Mesendoderm (in vitro differentiated cells): Measurements from ENCODE around the gene GYPC.
A peak's percentile ranks its signal among the peaks of the same experiment; 100 is the strongest.
"Not testable (repeated sequence)": the region's sequence is repeated elsewhere in the genome, so short reads cannot be mapped to it uniquely, and the experiment has no call there.

Experiments used
- DNase-seq: peaks from one replicate; pipeline ENCODE4 v3.0.0; 2013
- H2AK5ac ChIP-seq: 2 replicates; pipeline ENCODE4 v1.6.1; 2013; ENCODE audit warnings: low read length, inconsistent platforms
- H2BK120ac ChIP-seq: 2 replicates; pipeline ENCODE4 v1.6.1; 2013; ENCODE audit warnings: low read depth, mild to moderate bottlenecking, low read length, moderate library complexity, mixed read lengths
- H2BK15ac ChIP-seq: replicated peaks from 2 replicates; pipeline ENCODE4 v1.6.1; 2013; ENCODE audit warnings: low read depth, mild to moderate bottlenecking, moderate library complexity
- H2BK5ac ChIP-seq: 2 replicates; pipeline ENCODE4 v1.6.1; 2013; ENCODE audit warnings: low read length, inconsistent platforms
- H3K18ac ChIP-seq: 2 replicates; pipeline ENCODE4 v1.6.1; 2013; ENCODE audit warnings: mild to moderate bottlenecking, low read length, mixed read lengths
- H3K23ac ChIP-seq: one replicate; pipeline ENCODE4 v1.6.1; 2013; ENCODE audit warnings: low read length
- H3K27ac ChIP-seq: 2 replicates; pipeline ENCODE4 v1.5.1; 2013; ENCODE audit warnings: low read depth, mild to moderate bottlenecking, inconsistent platforms, low read length, moderate library complexity
- H3K27me3 ChIP-seq: 2 replicates; pipeline ENCODE4 v1.6.1; 2013; ENCODE audit warnings: low read length, control low read depth, mild to moderate bottlenecking, inconsistent platforms; ENCODE audit not compliant: insufficient read depth, poor library complexity
- H3K36me3 ChIP-seq: 2 replicates; pipeline ENCODE4 v1.6.1; 2013; ENCODE audit warnings: low read length, inconsistent platforms; ENCODE audit not compliant: control insufficient read depth, insufficient read depth
- H3K4ac ChIP-seq: one replicate; pipeline ENCODE4 v1.6.1; 2013; ENCODE audit warnings: low read depth, mild to moderate bottlenecking, low read length, moderate library complexity
- H3K4me1 ChIP-seq: 2 replicates; pipeline ENCODE4 v1.6.1; 2013; ENCODE audit warnings: low read depth, low read length, inconsistent platforms; ENCODE audit not compliant: control insufficient read depth
- H3K4me2 ChIP-seq: 2 replicates; pipeline ENCODE4 v1.6.1; 2013; ENCODE audit warnings: low read length
- H3K4me3 ChIP-seq: 2 replicates; pipeline ENCODE4 v1.5.1; 2013; ENCODE audit warnings: mild to moderate bottlenecking, low read length
- H3K56ac ChIP-seq: one replicate; pipeline ENCODE4 v1.6.1; 2013; ENCODE audit warnings: low read length
- H3K79me1 ChIP-seq: 2 replicates; pipeline ENCODE4 v1.6.1; 2013; ENCODE audit warnings: low read length, inconsistent platforms
- H3K79me2 ChIP-seq: 2 replicates; pipeline ENCODE4 v1.6.1; 2013; ENCODE audit warnings: mild to moderate bottlenecking, low read length; ENCODE audit not compliant: control insufficient read depth, insufficient read depth
- H3K9ac ChIP-seq: 2 replicates; pipeline ENCODE4 v1.6.1; 2013; ENCODE audit warnings: low read length, inconsistent platforms
- H4K5ac ChIP-seq: one replicate; pipeline ENCODE4 v1.6.1; 2013; ENCODE audit warnings: low read length
- H4K8ac ChIP-seq: one replicate; pipeline ENCODE4 v1.6.1; 2013; ENCODE audit warnings: low read depth, mild to moderate bottlenecking, control low read depth, low read length, moderate library complexity
- WGBS: extraction: QIAGEN DNeasy Blood & Tissue Kit; methylation state at CpG from one replicate; pipeline ENCODE4 v1.1.7; 2013; ENCODE audit warnings: low lambda C conversion rate, missing lambda C conversion rate; ENCODE audit not compliant: insufficient coverage; ENCODE audit errors: extremely low coverage; 5-methylcytosine and 5-hydroxymethylcytosine counted together

The GYPC gene

GRCh38 chr2:126717277-126717676 is 61.3 kb downstream of the GYPC start:
- not testable (repeated sequence) for DNase-seq

DNA sequence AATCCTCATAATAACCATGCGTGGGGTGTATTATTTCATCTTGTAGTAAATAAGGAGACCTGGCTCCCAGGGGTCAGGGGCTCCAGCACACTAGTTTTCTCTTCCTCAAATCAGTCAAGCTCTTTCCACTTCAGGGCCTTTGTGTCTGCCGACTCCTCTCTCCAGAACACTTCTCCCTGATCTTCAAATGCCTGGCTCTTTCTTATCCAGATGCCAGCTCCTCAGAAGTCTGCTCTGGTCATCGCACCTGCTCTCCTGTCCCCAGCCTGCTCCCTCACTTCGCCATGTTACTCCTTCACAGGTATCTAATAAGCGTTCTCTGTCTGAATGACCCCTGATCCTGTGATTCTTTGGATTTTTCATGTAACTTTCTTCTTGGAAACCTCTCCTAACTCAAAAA is 62.0 kb downstream of the GYPC start:
- Histone ChIP-seq H3K18ac (no peak overlapping the region), H4K5ac (no peak overlapping the region), H2BK15ac (no peak overlapping the region), H3K23ac (no peak overlapping the region), H3K27me3 (no peaks in the 10 kb centered on the region), H4K8ac (no peak overlapping the region), H3K36me3 (no peaks in the 10 kb centered on the region), H3K27ac (no peak overlapping the region), H3K4me3 (no peak overlapping the region), H3K9ac (no peak overlapping the region), H2BK5ac (no peak overlapping the region), H3K4me2 (no peak overlapping the region), H3K4me1 (no peaks in the 10 kb centered on the region), H3K4ac (no peak overlapping the region), H2BK120ac (no peak overlapping the region), H3K79me2 (no peaks in the 10 kb centered on the region), H2AK5ac (no peak overlapping the region), H3K79me1 (no peaks in the 10 kb centered on the region), H3K56ac (no peak overlapping the region)
- DNase-seq = no peak
- WGBS = no CpG with 5 or more reads among the region's 5 CpGs

More at GRCh38 chr2:126717277-126717676, 61.3 kb downstream of the GYPC start:
- not testable (repeated sequence) for H4K8ac ChIP-seq, H3K27ac ChIP-seq, H3K79me1 ChIP-seq, H3K27me3 ChIP-seq, H3K79me2 ChIP-seq, H2BK5ac ChIP-seq, H3K4me3 ChIP-seq, H3K18ac ChIP-seq, H2AK5ac ChIP-seq, H3K4ac ChIP-seq, H3K56ac ChIP-seq, H4K5ac ChIP-seq, H2BK120ac ChIP-seq, H3K23ac ChIP-seq, H2BK15ac ChIP-seq, H3K9ac ChIP-seq, H3K4me2 ChIP-seq, H3K4me1 ChIP-seq, H3K36me3 ChIP-seq
- WGBS = no CpG with 5 or more reads among the region's 10 CpGs

DNA sequence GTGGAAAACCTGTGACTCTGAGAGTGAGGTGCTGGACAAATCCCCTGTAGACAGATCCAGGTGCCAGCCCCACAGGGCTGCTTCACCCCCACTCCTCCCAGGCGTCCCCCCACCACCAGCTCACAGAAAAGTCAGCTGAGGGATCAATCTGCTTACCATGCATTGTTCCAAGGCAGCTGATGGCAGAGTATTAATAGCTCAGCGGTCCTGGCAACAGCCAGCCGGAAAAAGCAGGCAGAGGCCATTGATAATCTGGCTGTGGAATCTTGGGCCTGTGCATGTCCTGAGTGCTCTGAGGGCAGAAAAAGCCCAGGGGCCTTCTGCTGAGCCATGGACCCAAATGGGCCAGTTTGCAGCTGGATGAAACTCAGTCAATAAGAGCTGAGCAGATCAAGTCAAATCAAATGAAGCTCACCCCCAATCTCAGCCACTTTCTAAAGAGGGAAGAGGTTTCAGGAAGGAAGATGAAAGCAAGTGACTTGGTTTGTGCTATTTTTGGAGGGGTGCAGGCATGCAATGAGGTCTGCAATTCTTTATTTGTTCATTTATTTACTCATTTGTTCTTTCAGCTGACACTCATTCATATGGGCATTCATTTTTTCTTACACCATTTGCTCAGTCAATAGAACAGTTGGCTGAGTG is 63.4 kb downstream of the GYPC start:
- no peak overlapping the region for H3K56ac ChIP-seq
- no peaks in the 10 kb centered on the region for H3K4me1 ChIP-seq
- no peak overlapping the region for H3K9ac ChIP-seq
- H4K8ac ChIP-seq = no peak overlapping the region
- no peak for DNase-seq
- no peaks in the 10 kb centered on the region for H3K27me3 ChIP-seq
- no peak overlapping the region for H4K5ac ChIP-seq
- H2AK5ac ChIP-seq = no peak overlapping the region
- no CpG with 5 or more reads among the region's 3 CpGs for WGBS
- no peak overlapping the region for H2BK5ac ChIP-seq
- no peak overlapping the region for H3K23ac ChIP-seq
- H2BK15ac ChIP-seq = no peak overlapping the region
- H3K27ac ChIP-seq = no peak overlapping the region
- H3K4me3 ChIP-seq = no peak overlapping the region
- H2BK120ac ChIP-seq = no peak overlapping the region
- H3K4me2 ChIP-seq = no peak overlapping the region
- H3K18ac ChIP-seq = no peak overlapping the region
- H3K79me2 ChIP-seq = no peaks in the 10 kb centered on the region
- H3K4ac ChIP-seq = no peak overlapping the region
- H3K36me3 ChIP-seq = no peaks in the 10 kb centered on the region
- no peaks in the 10 kb centered on the region for H3K79me1 ChIP-seq

DNA sequence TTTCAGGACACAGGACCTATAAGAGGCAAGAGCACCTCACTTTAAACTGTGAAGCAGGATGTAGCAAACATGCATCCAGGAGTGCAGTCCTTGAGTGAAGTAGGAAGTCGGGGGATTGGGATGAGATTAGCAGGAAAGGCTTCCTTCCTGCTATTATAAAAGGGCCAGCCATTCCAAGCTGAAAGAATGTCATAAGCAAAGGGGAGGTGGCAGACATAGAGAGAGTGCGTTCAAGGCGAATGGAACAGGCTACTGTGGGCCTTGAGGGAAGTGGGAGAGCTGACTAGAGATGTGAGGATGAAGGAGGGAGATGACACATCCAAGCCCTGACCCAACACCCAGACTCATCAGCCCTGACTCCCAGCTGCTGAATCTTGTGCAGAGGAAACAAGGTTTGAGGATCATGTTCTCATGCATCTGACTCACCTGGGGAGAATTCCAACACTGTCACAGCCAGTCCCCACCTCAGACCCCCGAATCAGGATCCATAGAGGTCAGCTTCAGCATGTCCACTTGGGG is 63.9 kb downstream of the GYPC start:
- Histone ChIP-seq H4K8ac (no peak overlapping the region), H3K36me3 (no peaks in the 10 kb centered on the region), H3K9ac (no peak overlapping the region), H3K79me1 (no peaks in the 10 kb centered on the region), H3K79me2 (no peaks in the 10 kb centered on the region), H4K5ac (no peak overlapping the region), H3K27me3 (no peaks in the 10 kb centered on the region), H3K4me2 (no peak overlapping the region), H2BK5ac (no peak overlapping the region), H3K56ac (no peak overlapping the region), H2BK120ac (no peak overlapping the region), H3K4ac (no peak overlapping the region), H3K23ac (no peak overlapping the region), H3K4me1 (no peaks in the 10 kb centered on the region), H3K18ac (no peak overlapping the region), H3K4me3 (no peak overlapping the region), H2BK15ac (no peak overlapping the region), H2AK5ac (no peak overlapping the region), H3K27ac (no peak overlapping the region)
- DNase-seq = peak; percentile 38
- no CpG with 5 or more reads among the region's 4 CpGs for WGBS

DNA sequence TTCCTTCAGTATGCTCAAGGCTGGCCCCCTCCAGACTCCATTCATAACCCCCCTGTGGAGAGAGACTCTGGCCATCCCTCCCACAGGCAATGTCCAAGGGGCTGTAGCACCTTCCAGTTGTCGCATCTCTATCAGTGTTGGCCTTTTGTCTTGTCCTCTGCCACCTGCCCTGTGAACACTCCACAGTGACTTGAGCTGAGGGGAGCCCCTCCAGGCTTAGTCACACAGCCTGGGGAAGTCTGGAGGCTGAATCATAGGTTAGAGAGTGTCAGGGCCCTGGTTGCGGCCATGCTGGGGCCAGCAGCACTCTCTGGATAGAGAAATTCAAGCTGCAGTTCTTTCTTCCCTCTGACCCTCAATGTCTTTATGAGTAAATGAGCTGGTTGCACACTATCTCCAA is 64.7 kb downstream of the GYPC start:
- Histone ChIP-seq H3K36me3 (no peaks in the 10 kb centered on the region), H4K5ac (no peak overlapping the region), H3K4ac (no peak overlapping the region), H3K27me3 (no peaks in the 10 kb centered on the region), H3K79me1 (no peaks in the 10 kb centered on the region), H3K27ac (no peak overlapping the region), H3K23ac (no peak overlapping the region), H2BK15ac (no peak overlapping the region), H3K79me2 (no peaks in the 10 kb centered on the region), H3K18ac (no peak overlapping the region), H3K4me3 (no peak overlapping the region), H3K9ac (no peak overlapping the region), H2BK5ac (no peak overlapping the region), H3K4me2 (no peak overlapping the region), H2AK5ac (no peak overlapping the region), H4K8ac (no peak overlapping the region), H2BK120ac (no peak overlapping the region), H3K4me1 (no peaks in the 10 kb centered on the region), H3K56ac (no peak overlapping the region)
- no CpG with 5 or more reads among the region's 2 CpGs for WGBS
- no peak for DNase-seq

- WGBS = no CpG with 5 or more reads among the region's 2 CpGs
- no peak overlapping the region for H2BK120ac ChIP-seq
- H3K79me1 ChIP-seq = no peaks in the 10 kb centered on the region
- no peak overlapping the region for H4K5ac ChIP-seq
- H3K36me3 ChIP-seq = no peaks in the 10 kb centered on the region
- no peak overlapping the region for H3K23ac ChIP-seq
- H3K27ac ChIP-seq = no peak overlapping the region
- H3K9ac ChIP-seq = no peak overlapping the region
- H3K4me2 ChIP-seq = no peak overlapping the region
- no peak overlapping the region for H3K4ac ChIP-seq
- H3K27me3 ChIP-seq = no peaks in the 10 kb centered on the region
- H2AK5ac ChIP-seq = no peak overlapping the region
- no peaks in the 10 kb centered on the region for H3K79me2 ChIP-seq
- no peak overlapping the region for H2BK5ac ChIP-seq
- H4K8ac ChIP-seq = no peak overlapping the region
- H3K18ac ChIP-seq = no peak overlapping the region
- no peak overlapping the region for H2BK15ac ChIP-seq
- H3K4me3 ChIP-seq = no peak overlapping the region
- no peak overlapping the region for H3K56ac ChIP-seq
- no peak for DNase-seq
- H3K4me1 ChIP-seq = no peaks in the 10 kb centered on the region
Observed at GRCh38 chr2:126722081-126722480, 66.1 kb downstream of the GYPC start.
